ENCODE data around the gene HOXA11. TPM values are rescaled to one million over a fixed set of nuclear protein-coding genes. Genes with fewer than 3 reads are reported as not detected.

HOXA11 gene
- total RNA-seq, 2 donors from 2014 or later, result 0.28 to 3.7 TPM

DNA sequence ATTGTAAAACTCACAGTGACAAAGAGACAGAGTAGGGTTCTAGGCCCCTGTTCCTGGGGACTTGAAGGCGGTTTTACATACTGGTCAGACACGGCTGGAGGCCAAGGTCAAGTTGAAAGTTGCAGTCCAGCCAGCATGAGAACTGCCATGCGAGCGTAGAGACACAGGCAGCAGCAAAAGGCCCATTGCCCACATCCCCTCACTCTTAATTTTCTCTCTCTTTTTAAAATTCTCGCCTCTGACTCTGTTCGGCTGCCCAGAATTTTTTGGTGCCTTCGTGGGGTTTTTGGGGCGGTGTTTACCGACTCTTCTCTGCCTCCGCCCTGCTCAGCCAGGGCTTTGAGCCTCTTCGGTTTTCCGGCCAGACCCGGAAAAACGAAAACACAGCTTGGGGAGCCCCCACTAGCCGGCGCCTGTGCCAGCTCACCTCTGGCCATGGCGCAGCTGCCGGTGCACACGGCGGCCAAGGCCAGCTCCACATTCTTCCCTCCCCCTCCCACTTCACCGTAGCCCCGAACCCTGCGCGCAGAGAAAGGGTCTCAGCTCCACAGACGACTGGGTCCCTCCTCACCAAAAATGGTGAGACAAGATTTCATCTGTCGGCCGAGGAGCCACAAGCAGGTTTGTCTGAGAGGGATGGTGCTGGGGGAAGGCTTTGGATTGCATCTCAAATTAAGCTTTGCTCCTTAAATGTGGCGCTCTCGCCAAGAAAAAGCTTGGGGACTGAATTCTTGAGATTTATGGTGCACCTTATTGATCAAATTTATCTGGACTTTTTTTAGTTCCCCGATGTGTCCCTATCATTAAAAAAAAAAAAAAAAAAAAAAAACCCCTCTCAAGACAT lies 17.2 kb upstream of the HOXA11 start:
- ATAC-seq (ENCODE audit: insufficient number of reproducible peaks, low FRiP score, low read depth) (no peak), DNase-seq (ENCODE audit: low spot score) (no peak)
- no peaks in the 10 kb centered on the region for H3K36me3 ChIP-seq
- H3K9me3 ChIP-seq, result no peaks in the 10 kb centered on the region
- no peak overlapping the region for H3K4me3 ChIP-seq
- TF ChIP-seq, protein P1, sequence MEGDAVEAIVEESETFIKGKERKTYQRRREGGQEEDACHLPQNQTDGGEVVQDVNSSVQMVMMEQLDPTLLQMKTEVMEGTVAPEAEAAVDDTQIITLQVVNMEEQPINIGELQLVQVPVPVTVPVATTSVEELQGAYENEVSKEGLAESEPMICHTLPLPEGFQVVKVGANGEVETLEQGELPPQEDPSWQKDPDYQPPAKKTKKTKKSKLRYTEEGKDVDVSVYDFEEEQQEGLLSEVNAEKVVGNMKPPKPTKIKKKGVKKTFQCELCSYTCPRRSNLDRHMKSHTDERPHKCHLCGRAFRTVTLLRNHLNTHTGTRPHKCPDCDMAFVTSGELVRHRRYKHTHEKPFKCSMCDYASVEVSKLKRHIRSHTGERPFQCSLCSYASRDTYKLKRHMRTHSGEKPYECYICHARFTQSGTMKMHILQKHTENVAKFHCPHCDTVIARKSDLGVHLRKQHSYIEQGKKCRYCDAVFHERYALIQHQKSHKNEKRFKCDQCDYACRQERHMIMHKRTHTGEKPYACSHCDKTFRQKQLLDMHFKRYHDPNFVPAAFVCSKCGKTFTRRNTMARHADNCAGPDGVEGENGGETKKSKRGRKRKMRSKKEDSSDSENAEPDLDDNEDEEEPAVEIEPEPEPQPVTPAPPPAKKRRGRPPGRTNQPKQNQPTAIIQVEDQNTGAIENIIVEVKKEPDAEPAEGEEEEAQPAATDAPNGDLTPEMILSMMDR (IDR thresholded peaks at IDR 0.05), result no peak
- H3K4me1 ChIP-seq (ENCODE audit: control insufficient read depth in 1 of 2, low read depth in 2 of 2), result peaks cover 16 to 41% of the 10 kb centered on the region in 2 donors
- H3K27me3 ChIP-seq (replicated peaks; ENCODE audit: insufficient read depth), result peaks cover 78% of the 10 kb centered on the region
- no peak overlapping the region for H3K27ac ChIP-seq

DNA sequence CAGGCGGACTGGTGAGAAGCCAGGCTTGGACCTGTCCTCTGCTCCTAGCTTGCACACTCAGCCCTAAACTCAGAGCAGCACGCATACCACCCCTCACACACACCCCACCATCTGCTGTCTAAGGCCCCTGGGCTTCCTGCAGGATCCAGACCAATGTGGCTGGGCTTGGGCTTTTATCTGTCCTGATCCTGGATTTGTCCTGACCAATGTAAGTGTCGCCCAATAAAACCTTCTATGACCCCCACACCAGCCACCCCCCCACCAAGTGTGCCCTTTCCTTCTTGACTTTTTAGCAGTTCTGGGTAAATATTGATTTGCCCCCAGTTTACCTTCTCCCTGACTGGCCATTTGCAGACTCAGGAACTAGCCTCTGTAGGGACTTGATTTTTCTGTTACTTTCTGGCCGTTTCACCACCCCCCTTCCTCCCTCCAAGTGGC lies 16.6 kb upstream of the HOXA11 start:
- peaks cover 81% of the 10 kb centered on the region for H3K27me3 ChIP-seq (replicated peaks; ENCODE audit: insufficient read depth)
- H3K27ac ChIP-seq, result no peak overlapping the region
- H3K4me1 ChIP-seq (ENCODE audit: control insufficient read depth in 1 of 2, low read depth in 2 of 2), result peaks cover 16 to 41% of the 10 kb centered on the region in 2 donors
- H3K4me3 ChIP-seq, result peak overlapping the region; percentile 61
- TF ChIP-seq, protein P1 (IDR thresholded peaks at IDR 0.05), result no peak
- H3K36me3 ChIP-seq, result no peaks in the 10 kb centered on the region
- DNase-seq (ENCODE audit: low spot score) (no peak), ATAC-seq (ENCODE audit: insufficient number of reproducible peaks, low FRiP score, low read depth) (no peak)
- no peaks in the 10 kb centered on the region for H3K9me3 ChIP-seq

DNA sequence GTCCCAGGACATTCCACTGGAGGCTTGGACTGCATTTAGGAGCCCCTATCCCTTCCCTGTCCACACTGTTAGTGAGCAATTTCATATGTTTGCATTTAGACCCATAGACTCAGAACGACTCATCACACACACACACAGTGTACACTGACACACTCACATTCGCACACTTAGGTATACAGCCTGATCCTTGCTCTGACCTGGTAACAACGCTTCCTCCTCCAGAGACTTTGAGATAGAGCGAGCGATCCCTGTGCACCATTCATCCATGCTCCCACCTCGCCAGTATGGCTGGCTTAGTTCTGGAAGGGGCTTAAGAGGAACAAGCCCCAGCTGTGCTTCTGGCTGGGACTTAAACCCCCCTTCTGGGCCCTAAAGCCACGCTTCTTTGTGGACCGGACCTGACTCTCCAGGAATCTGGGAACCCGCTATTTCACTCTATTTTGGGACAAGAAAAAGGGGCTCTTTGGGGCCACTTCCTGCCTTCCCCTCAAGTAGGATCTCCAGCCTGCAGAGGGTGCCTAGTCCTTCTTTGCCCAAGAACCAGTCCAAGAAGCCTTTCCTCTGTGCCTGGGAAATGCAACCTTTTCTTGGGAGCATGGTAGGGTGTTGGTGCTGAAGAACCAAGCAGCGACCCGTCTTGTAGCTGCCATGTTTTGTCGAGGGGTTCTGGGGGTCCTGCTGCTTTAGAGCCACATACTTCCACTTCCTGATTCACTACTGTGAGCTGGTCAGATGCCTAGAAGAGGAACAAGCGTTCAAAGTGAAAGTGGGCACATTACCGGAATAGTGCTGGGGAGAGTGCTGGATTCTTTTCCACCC lies 15.9 kb upstream of the HOXA11 start:
- TF ChIP-seq, protein P1 (IDR thresholded peaks at IDR 0.05), result no peak
- Histone ChIP-seq H3K36me3 (no peaks in the 10 kb centered on the region), H3K27ac (no peak overlapping the region), H3K9me3 (no peaks in the 10 kb centered on the region), H3K4me1 (ENCODE audit: control insufficient read depth in 1 of 2, low read depth in 2 of 2) (peaks cover 16 to 41% of the 10 kb centered on the region in 2 donors), H3K4me3 (peak overlapping the region; percentile 61), H3K27me3 (replicated peaks; ENCODE audit: insufficient read depth) (peaks cover 79% of the 10 kb centered on the region)
- ATAC-seq (ENCODE audit: insufficient number of reproducible peaks, low FRiP score, low read depth), result no peak
- DNase-seq (ENCODE audit: low spot score), result no peak

DNA sequence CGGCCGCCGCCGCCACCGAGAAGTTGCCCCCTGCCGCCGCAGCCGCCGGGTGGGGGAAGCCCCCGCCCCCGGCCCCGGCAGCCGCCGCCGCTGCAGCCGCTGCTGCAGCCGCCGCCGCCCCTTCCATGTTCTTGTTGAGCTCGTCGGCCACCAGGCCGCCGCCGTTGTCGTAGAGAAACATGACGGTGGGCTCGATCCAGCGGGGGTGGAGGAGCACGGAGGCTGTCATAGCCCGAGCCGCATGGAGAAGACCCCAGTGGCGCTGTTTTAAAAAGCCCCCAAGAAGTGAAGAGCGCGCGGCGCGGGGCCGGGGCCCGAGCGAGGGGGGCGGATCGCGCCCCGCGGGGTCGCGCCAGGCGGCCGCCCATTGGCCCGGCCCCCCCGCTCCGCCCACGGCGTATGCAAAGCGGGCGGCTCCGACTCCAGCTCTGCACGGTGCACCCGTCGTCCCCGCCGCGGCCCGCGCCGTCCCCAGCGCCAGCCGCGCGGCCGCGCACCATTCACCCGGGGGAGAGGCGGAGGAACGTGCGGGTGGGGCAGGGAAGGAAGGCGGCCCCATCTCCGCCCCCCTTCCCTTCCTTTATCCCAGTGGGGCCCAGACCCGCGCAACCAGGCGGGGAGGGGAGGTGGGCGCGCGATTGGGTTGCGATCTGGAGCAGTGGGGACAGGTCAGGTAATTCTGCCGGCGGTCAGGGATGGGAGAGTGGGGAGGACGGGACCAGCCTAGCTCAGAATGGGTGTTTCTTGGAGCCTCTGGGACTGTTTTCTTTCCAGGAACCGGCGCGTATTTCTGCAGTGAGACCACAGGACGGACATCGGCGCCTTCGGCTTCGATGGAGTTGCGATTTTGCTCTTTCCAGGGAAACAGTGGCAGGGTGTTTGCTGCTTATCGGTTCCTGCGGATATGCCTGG lies 15.1 kb upstream of the HOXA11 start, which contains the start of gene HOXA13:
Gene HOXA13, minus strand, starts transcription at position 243 of the 912 bp plus-strand sequence. Its CDS starts 14 bp downstream, at position 229.
- Histone ChIP-seq H3K27ac (no peak within 1 kb of the TSS), H3K27me3 (replicated peaks; ENCODE audit: insufficient read depth) (peaks cover 81% of the 10 kb centered on the region), H3K9me3 (no peaks in the 10 kb centered on the region), H3K36me3 (no peaks in the 10 kb centered on the region), H3K4me3 (peak within 1 kb of the TSS; percentile 61), H3K4me1 (ENCODE audit: control insufficient read depth in 1 of 2, low read depth in 2 of 2) (peaks cover 15 to 36% of the 10 kb centered on the region in 2 donors)
- no peak for ATAC-seq (ENCODE audit: insufficient number of reproducible peaks, low FRiP score, low read depth)
- no peak for DNase-seq (ENCODE audit: low spot score)
- TF ChIP-seq, protein P1 (IDR thresholded peaks at IDR 0.05), result no peak

Measured in thoracic aorta (tissue), 2 donors.